ENCODE measurements around the gene EFS. TPM values are rescaled to one million over a fixed set of nuclear protein-coding genes. Genes with fewer than 3 reads are reported as not detected.
A peak's percentile ranks its signal among the peaks of the same experiment; 100 is the strongest.

The EFS gene
- total and polyA plus RNA-seq, 10 of the 15 experiments (the other 5 are each of a cell fraction or from before 2014, with no cell fraction given): 0.08 TPM; not detected in 9

DNA sequence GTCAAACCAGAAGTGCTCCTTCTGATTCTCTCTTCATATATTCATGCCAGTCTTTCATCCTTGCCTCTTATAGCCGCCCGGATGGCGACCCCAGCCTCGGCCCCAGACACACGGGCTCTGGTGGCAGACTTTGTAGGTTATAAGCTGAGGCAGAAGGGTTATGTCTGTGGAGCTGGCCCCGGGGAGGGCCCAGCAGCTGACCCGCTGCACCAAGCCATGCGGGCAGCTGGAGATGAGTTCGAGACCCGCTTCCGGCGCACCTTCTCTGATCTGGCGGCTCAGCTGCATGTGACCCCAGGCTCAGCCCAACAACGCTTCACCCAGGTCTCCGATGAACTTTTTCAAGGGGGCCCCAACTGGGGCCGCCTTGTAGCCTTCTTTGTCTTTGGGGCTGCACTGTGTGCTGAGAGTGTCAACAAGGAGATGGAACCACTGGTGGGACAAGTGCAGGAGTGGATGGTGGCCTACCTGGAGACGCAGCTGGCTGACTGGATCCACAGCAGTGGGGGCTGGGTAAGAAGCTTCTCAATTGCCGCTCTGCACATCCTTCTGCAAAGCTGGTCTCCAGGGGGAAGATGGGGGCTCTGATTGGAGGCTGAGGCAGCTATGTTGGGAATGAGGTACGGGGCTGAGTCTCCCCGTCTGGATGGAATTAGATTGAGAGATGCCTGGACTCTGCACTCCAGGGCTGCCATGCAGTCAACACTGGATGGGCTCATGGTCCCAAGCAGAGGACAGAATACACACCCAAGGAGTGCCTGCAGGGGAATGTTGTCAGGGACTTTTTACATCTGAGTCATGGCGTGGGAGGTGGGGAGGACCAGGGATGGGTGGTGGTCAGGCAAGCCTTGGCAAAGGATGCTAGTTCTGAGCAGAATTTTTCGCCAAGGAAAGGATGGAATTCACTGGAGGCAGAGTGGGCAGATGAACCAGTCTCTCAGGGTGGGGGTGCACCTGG is 57.0 kb downstream of the EFS start:
- WGBS (ENCODE audit: insufficient coverage, insufficient replicate concordance, low lambda C conversion rate, missing lambda C conversion rate): 93% methylated on average over 22 of the region's 22 CpGs
- peak overlapping the region; percentile 100 for H3K4me3 ChIP-seq
- H3K9me3 ChIP-seq (replicated peaks; ENCODE audit: control insufficient read depth, insufficient read depth, low read length): no peaks in the 10 kb centered on the region
- ChIA-PET CTCF (interaction anchor here (1.0 to 4.5 kb wide), 4 partner anchors 13 to 160 kb away, joined by 3 to 37 read pairs (median 7); partner anchors contain the start of gene PABPN1), RAD21 (ENCODE audit: unreplicated experiment) (interaction anchor here (1.3 to 8.7 kb wide), 2 partner anchors 14 to 186 kb away, joined by 3 to 103 read pairs; partner anchors contain the start of gene PABPN1), SMC1A (ENCODE audit: uncharacterized antibody, unreplicated experiment) (interaction anchor here (0.9 to 2.3 kb wide), 5 partner anchors 9 to 22 kb away, joined by 3 to 17 read pairs (median 4); partner anchors contain the start of genes HOMEZ and PABPN1), POLR2A (interaction anchor here (0.7 to 3.7 kb wide), 3 partner anchors 7 to 22 kb away, joined by 6 to 55 read pairs (median 10); partner anchors contain the start of genes HOMEZ and PABPN1)
- H3K79me2 ChIP-seq (ENCODE audit: control insufficient read depth, insufficient read depth, low read length): peaks cover 27% of the 10 kb centered on the region
- in situ Hi-C loops (cut with MboI): loop anchor here (10.0 to 25.0 kb wide), 2 partner anchors 804 to 1127 kb away; partner anchors contain the start of genes DCAF11 and NRL
- intact Hi-C loops (cut with micrococcal nuclease; ENCODE audit: unreplicated experiment): no loop called here
- no peaks in the 10 kb centered on the region; a peak in 1 of 4 replicates for H3K36me3 ChIP-seq (ENCODE audit: control insufficient read depth in 2 of 2, insufficient read depth in 2 of 2, low read length in 1 of 2)
- ATAC-seq (no peak), DNase-seq (ENCODE audit: low read depth, low spot score) (no peak), FAIRE-seq (no peak)
- no peaks in the 10 kb centered on the region for H4K20me1 ChIP-seq (ENCODE audit: control insufficient read depth, insufficient read depth)
- no TSS peak for BruUV-seq (replicated peaks)
- peak overlapping the region; percentile 80 for H3K4me2 ChIP-seq (ENCODE audit: control insufficient read depth, insufficient read depth)
- H3K27me3 ChIP-seq (replicated peaks in 1 of 2; ENCODE audit: control insufficient read depth in 2 of 2, insufficient read depth in 2 of 2, low read length in 1 of 2): no peaks in the 10 kb centered on the region
- peak overlapping the region; percentile 97 for H3K9ac ChIP-seq (ENCODE audit: control insufficient read depth, insufficient read depth, low read length)
- peaks cover 20% of the 10 kb centered on the region for H3K4me1 ChIP-seq (ENCODE audit: control insufficient read depth, insufficient read depth, low read length)
- no peak overlapping the region for H2AFZ ChIP-seq (ENCODE audit: control insufficient read depth, low read depth, low read length)
- H3K27ac ChIP-seq (ENCODE audit: control insufficient read depth, insufficient read depth): peak overlapping the region; percentile 91
- TF ChIP-seq JUNB (IDR thresholded peaks at IDR 0.05) (no peak), RB1 (IDR thresholded peaks at IDR 0.05; ENCODE audit: borderline replicate concordance) (no peak), PAX8 (IDR thresholded peaks at IDR 0.05) (no peak), ZSCAN29 (IDR thresholded peaks at IDR 0.05) (no peak), NFYB (IDR thresholded peaks at IDR 0.05; ENCODE audit: insufficient read depth, low read depth, low read length) (no peak), SP1 (IDR thresholded peaks at IDR 0.05; ENCODE audit: low read depth, low read length) (no peak)
- TF ChIP-seq, protein P1, sequence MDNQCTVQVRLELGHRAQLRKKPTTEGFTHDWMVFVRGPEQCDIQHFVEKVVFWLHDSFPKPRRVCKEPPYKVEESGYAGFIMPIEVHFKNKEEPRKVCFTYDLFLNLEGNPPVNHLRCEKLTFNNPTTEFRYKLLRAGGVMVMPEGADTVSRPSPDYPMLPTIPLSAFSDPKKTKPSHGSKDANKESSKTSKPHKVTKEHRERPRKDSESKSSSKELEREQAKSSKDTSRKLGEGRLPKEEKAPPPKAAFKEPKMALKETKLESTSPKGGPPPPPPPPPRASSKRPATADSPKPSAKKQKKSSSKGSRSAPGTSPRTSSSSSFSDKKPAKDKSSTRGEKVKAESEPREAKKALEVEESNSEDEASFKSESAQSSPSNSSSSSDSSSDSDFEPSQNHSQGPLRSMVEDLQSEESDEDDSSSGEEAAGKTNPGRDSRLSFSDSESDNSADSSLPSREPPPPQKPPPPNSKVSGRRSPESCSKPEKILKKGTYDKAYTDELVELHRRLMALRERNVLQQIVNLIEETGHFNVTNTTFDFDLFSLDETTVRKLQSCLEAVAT (IDR thresholded peaks at IDR 0.05): no peak
- TF ChIP-seq, protein P2, sequence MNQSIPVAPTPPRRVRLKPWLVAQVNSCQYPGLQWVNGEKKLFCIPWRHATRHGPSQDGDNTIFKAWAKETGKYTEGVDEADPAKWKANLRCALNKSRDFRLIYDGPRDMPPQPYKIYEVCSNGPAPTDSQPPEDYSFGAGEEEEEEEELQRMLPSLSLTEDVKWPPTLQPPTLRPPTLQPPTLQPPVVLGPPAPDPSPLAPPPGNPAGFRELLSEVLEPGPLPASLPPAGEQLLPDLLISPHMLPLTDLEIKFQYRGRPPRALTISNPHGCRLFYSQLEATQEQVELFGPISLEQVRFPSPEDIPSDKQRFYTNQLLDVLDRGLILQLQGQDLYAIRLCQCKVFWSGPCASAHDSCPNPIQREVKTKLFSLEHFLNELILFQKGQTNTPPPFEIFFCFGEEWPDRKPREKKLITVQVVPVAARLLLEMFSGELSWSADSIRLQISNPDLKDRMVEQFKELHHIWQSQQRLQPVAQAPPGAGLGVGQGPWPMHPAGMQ (IDR thresholded peaks at IDR 0.05; ENCODE audit: borderline replicate concordance): no peak
- TF ChIP-seq, protein P3, sequence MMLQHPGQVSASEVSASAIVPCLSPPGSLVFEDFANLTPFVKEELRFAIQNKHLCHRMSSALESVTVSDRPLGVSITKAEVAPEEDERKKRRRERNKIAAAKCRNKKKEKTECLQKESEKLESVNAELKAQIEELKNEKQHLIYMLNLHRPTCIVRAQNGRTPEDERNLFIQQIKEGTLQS (IDR thresholded peaks at IDR 0.05; ENCODE audit: borderline replicate concordance, extremely low read depth, low read depth, low read length): no peak
